HG03175 (cell line): Measurements from ENCODE around the gene BMF.
"Not testable (repeated sequence)": the region's sequence is repeated elsewhere in the genome, so short reads cannot be mapped to it uniquely, and the experiment has no call there.

Source experiments
- ATAC-seq: cut with Tn5 transposase; IDR thresholded peaks from one replicate; pipeline ENCODE4 v1.9.1; 2021; ENCODE audit warnings: mild to moderate bottlenecking, moderate library complexity; ENCODE audit not compliant: unreplicated experiment

Gene BMF

GRCh38 chr15:40108855-40109735 is at the start of gene BMF:
Gene BMF (minus strand): TSS chr15:40108879. CDS start chr15:40106086, 2,793 bp downstream.
- peak; percentile 68 for ATAC-seq

GRCh38 chr15:40157778-40158447 is 49.2 kb upstream of the BMF start:
- no peak for ATAC-seq

- ATAC-seq, result no peak
Observed at GRCh38 chr15:40155270-40155910, 46.7 kb upstream of the BMF start.

- ATAC-seq, result not testable (repeated sequence)
Observed at GRCh38 chr15:40154821-40155220, 46.1 kb upstream of the BMF start.

GRCh38 chr15:40151991-40152390 is 43.3 kb upstream of the BMF start:
- no peak for ATAC-seq

- no peak for ATAC-seq
Observed at GRCh38 chr15:40151499-40151898, 42.8 kb upstream of the BMF start.

GRCh38 chr15:40150163-40150925 is 41.7 kb upstream of the BMF start:
- ATAC-seq, result no peak

- ATAC-seq, result no peak
Observed at GRCh38 chr15:40149339-40149738, 40.7 kb upstream of the BMF start.

GRCh38 chr15:40146037-40146436 is 37.4 kb upstream of the BMF start:
- ATAC-seq, result no peak

GRCh38 chr15:40142428-40142827 is 33.7 kb upstream of the BMF start:
- ATAC-seq, result no peak

- ATAC-seq, result not testable (repeated sequence)
Observed at GRCh38 chr15:40138201-40138570, 29.5 kb upstream of the BMF start.

- no peak for ATAC-seq
Observed at GRCh38 chr15:40137303-40138200, 28.9 kb upstream of the BMF start.

- no peak for ATAC-seq
Observed at GRCh38 chr15:40136470-40137302, 28.0 kb upstream of the BMF start.

- not testable (repeated sequence) for ATAC-seq
Observed at GRCh38 chr15:40135846-40136450, 27.3 kb upstream of the BMF start.

GRCh38 chr15:40134885-40135284 is 26.2 kb upstream of the BMF start:
- ATAC-seq, result no peak

GRCh38 chr15:40133544-40133943 is 24.9 kb upstream of the BMF start:
- ATAC-seq, result no peak

- ATAC-seq, result no peak
Observed at GRCh38 chr15:40130799-40131502, 22.3 kb upstream of the BMF start.

GRCh38 chr15:40130118-40130517 is 21.4 kb upstream of the BMF start:
- no peak for ATAC-seq
